ENCODE results near the gene USP6. TPM values are rescaled to one million over a fixed set of nuclear protein-coding genes. Genes with fewer than 3 reads are reported as not detected.
"Not testable (repeated sequence)": the region's sequence is repeated elsewhere in the genome, so short reads cannot be mapped to it uniquely, and the experiment has no call there.

The USP6 gene
- total and polyA plus RNA-seq, 2 experiments from 2014 or later: 0.07 to 0.11 TPM

DNA sequence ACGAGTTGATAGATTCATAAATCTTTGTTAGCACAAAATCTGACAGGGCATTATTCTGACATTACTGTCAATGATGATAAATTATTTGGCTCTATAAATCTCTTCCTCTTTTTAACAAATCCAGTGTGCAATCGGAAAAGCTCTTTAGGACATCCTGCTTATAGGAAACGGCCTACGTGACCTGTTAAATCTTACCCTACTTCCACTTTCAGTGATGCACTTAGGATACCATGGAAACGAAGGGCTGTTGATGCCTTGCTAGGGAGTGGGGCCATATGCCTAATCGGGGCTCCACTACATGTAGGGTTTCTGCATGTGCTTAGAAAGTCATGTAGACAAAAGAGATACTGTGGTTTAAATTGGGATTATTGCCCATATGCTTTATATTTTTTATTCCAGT, 48.6 kb downstream of the USP6 start:
- H3K27ac ChIP-seq: no peak overlapping the region
- H4K20me1 ChIP-seq (ENCODE audit: insufficient read depth, poor library complexity, severe bottlenecking): no peaks in the 10 kb centered on the region
- H3K4me1 ChIP-seq (ENCODE audit: insufficient read depth): peaks cover 5% of the 10 kb centered on the region
- H2AFZ ChIP-seq: no peak overlapping the region
- no peaks in the 10 kb centered on the region for H3K27me3 ChIP-seq
- WGBS (ENCODE audit: low lambda C conversion rate, missing lambda C conversion rate): 88% methylated on average over 6 of the region's 6 CpGs
- no peaks in the 10 kb centered on the region for H3K9me2 ChIP-seq (replicated peaks; ENCODE audit: insufficient read depth)
- no peak for DNase-seq (ENCODE audit: low spot score)
- H3K4me3 ChIP-seq: no peak overlapping the region
- H3K36me3 ChIP-seq (replicated peaks; ENCODE audit: insufficient read depth, low read depth): no peaks in the 10 kb centered on the region
- H3K9me3 ChIP-seq (ENCODE audit: low read depth): no peaks in the 10 kb centered on the region
- H3K4me2 ChIP-seq: no peak overlapping the region
- TF ChIP-seq EZH2phosphoT487 (IDR thresholded peaks at IDR 0.05; ENCODE audit: low read depth, severe bottlenecking, unreplicated experiment): no peak
- TF ChIP-seq EZH2 (IDR thresholded peaks at IDR 0.05; ENCODE audit: borderline replicate concordance): no peak
- TF ChIP-seq, protein P1, sequence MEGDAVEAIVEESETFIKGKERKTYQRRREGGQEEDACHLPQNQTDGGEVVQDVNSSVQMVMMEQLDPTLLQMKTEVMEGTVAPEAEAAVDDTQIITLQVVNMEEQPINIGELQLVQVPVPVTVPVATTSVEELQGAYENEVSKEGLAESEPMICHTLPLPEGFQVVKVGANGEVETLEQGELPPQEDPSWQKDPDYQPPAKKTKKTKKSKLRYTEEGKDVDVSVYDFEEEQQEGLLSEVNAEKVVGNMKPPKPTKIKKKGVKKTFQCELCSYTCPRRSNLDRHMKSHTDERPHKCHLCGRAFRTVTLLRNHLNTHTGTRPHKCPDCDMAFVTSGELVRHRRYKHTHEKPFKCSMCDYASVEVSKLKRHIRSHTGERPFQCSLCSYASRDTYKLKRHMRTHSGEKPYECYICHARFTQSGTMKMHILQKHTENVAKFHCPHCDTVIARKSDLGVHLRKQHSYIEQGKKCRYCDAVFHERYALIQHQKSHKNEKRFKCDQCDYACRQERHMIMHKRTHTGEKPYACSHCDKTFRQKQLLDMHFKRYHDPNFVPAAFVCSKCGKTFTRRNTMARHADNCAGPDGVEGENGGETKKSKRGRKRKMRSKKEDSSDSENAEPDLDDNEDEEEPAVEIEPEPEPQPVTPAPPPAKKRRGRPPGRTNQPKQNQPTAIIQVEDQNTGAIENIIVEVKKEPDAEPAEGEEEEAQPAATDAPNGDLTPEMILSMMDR (IDR thresholded peaks at IDR 0.05; ENCODE audit: poor library complexity): no peak
- H3K79me2 ChIP-seq: no peaks in the 10 kb centered on the region

DNA sequence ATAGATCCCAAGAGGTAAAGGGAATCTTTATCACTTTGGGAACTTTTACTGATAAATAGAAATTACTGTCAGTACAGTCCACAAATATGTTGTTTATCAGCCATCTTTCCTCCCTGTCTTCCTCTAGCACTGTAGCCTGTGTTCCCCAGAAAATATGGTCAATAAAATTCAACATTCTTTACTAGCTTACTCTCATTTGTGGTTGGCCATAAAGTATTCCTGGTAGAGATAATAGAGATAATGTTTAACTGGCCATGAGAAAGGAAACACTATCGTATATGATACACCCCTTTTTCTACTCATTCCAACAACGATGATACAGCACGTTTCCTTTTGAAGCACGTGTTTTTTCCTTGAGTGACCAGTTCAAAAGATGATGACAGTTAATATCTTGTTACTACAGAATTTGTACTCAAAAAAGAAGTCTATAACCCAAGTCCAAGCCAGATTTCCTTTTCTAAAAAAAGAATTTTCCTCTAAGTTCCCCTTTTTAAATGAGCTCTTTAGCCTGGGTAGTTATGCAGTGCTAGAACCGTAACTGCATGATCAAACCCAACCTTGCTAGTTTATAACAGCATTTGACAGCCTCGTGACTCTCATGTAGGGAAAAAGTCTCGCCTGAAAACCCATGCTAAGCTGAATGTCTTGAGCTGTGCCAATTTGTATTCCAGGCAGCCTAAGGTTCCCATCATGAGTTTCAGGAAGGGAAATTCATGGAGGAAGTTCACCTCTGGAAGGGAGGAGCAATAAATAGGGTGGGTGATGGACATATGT, 50.1 kb downstream of the USP6 start:
- H3K4me3 ChIP-seq; H3K4me2 ChIP-seq; H3K9me2 ChIP-seq (replicated peaks; ENCODE audit: insufficient read depth); H3K27me3 ChIP-seq; H3K27ac ChIP-seq; H4K20me1 ChIP-seq (ENCODE audit: insufficient read depth, poor library complexity, severe bottlenecking); H3K36me3 ChIP-seq (replicated peaks; ENCODE audit: insufficient read depth, low read depth); H3K9me3 ChIP-seq (ENCODE audit: low read depth); H3K4me1 ChIP-seq (ENCODE audit: insufficient read depth); H2AFZ ChIP-seq; H3K79me2 ChIP-seq; DNase-seq (ENCODE audit: low spot score): not testable (repeated sequence)
- WGBS (ENCODE audit: low lambda C conversion rate, missing lambda C conversion rate): 82% methylated on average over 7 of the region's 7 CpGs

DNA sequence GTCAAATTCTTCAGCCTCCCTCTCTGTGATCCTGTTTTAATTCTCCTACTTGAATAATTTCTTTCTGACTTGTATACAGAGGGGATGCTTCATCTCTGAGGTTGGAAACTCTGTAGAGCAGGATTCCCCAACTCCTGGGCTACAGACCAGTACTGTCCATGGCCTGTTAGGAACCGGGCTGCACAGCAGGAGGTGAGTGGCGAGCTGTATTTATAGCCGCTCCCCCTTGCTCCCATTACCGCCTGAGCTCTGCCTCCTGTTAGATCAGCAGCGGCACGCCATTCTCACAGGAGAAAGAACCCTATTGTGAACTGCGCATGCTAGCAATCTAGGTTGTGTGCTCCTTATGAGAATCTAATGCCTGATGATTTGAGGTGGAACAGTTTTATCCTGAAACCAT, 59.2 kb downstream of the USP6 start:
- H3K36me3 ChIP-seq (replicated peaks; ENCODE audit: insufficient read depth, low read depth); H3K4me1 ChIP-seq (ENCODE audit: insufficient read depth); H3K79me2 ChIP-seq; H2AFZ ChIP-seq; H3K4me3 ChIP-seq; H4K20me1 ChIP-seq (ENCODE audit: insufficient read depth, poor library complexity, severe bottlenecking); DNase-seq (ENCODE audit: low spot score); H3K27ac ChIP-seq; H3K27me3 ChIP-seq; H3K4me2 ChIP-seq; H3K9me2 ChIP-seq (replicated peaks; ENCODE audit: insufficient read depth): not testable (repeated sequence)
- H3K9me3 ChIP-seq (ENCODE audit: low read depth): peaks cover 25% of the 10 kb centered on the region
- 84% methylated on average over 7 of the region's 7 CpGs for WGBS (ENCODE audit: low lambda C conversion rate, missing lambda C conversion rate)

DNA sequence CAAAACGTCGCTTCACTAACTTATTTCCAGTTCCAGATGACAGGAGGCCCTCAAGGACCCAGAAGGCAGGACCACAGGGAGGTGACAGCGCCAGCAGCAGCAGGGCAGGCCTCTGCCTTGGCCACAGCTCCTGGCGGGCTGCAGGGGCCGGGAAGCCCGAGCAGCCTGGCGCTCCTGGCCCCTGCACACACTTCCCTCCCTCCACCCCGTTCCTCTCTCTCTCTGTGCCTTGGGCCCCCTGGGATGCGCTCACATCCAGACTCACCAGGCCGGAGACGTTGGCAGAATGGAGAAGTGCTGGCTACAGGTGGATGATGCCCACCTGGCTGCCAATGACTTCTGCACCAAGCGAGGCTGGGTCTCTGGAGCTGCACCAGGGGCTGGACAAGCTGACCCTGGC, 63.2 kb downstream of the USP6 start:
- Histone ChIP-seq H3K9me3 (ENCODE audit: low read depth) (peaks cover 65% of the 10 kb centered on the region), H3K27ac (no peak overlapping the region), H3K9me2 (replicated peaks; ENCODE audit: insufficient read depth) (no peaks in the 10 kb centered on the region), H4K20me1 (ENCODE audit: insufficient read depth, poor library complexity, severe bottlenecking) (no peaks in the 10 kb centered on the region), H3K27me3 (no peaks in the 10 kb centered on the region), H3K79me2 (no peaks in the 10 kb centered on the region), H3K4me1 (ENCODE audit: insufficient read depth) (no peaks in the 10 kb centered on the region), H3K36me3 (replicated peaks; ENCODE audit: insufficient read depth, low read depth) (peaks cover 10% of the 10 kb centered on the region), H3K4me2 (no peak overlapping the region), H3K4me3 (no peak overlapping the region), H2AFZ (no peak overlapping the region)
- TF ChIP-seq EZH2 (IDR thresholded peaks at IDR 0.05; ENCODE audit: borderline replicate concordance) (no peak), EZH2phosphoT487 (IDR thresholded peaks at IDR 0.05; ENCODE audit: low read depth, severe bottlenecking, unreplicated experiment) (no peak)
- TF ChIP-seq, protein P1 (IDR thresholded peaks at IDR 0.05; ENCODE audit: poor library complexity): no peak
- WGBS (ENCODE audit: low lambda C conversion rate, missing lambda C conversion rate): 98% methylated on average over 12 of the region's 12 CpGs
- DNase-seq (ENCODE audit: low spot score): no peak

Data from hepatocyte (in vitro differentiated cells).